Activated naive CD4-positive, alpha-beta T cell treated with anti-CD3 and anti-CD28 coated beads for 36 hours (primary cell): ENCODE measurements around the gene CFTR. TPM values are rescaled to one million over a fixed set of nuclear protein-coding genes. Genes with fewer than 3 reads are reported as not detected.

ENCODE experiments used
- CTCF ChIA-PET: fragments of 350-600 bp; sonication (Branson Sonifier 250); formaldehyde crosslinking; loops from one replicate; lab custom pipeline; 2021; ENCODE audit warnings: antibody characterized with exemption; lab: Charles Lee
- DNase-seq: peaks from one replicate; pipeline ENCODE4 v3.0.0-alpha.2; 2020
- H3K27ac Mint-ChIP-seq: one replicate; pipeline ENCODE4 v1.8.0; 2021; ENCODE audit warnings: mild to moderate bottlenecking, mixed read lengths
- H3K27me3 Mint-ChIP-seq: one replicate; pipeline ENCODE4 v1.8.0; 2021; ENCODE audit warnings: low read depth, mixed read lengths
- H3K36me3 Mint-ChIP-seq: one replicate; pipeline ENCODE4 v1.8.0; 2021; ENCODE audit warnings: low read depth, mixed read lengths
- H3K4me1 Mint-ChIP-seq: one replicate; pipeline ENCODE4 v1.8.0; 2021; ENCODE audit warnings: low read depth, mixed read lengths
- H3K4me3 Mint-ChIP-seq: one replicate; pipeline ENCODE4 v1.8.0; 2021; ENCODE audit warnings: mild to moderate bottlenecking, moderate library complexity, mixed read lengths
- H3K9me3 Mint-ChIP-seq: one replicate; pipeline ENCODE4 v1.8.0; 2021; ENCODE audit warnings: mixed read lengths
- intact Hi-C: fragments of 100-400 bp; cut with micrococcal nuclease; formaldehyde crosslinking; loops from one replicate; pipeline ENCODE4 v1.15.1; 2023
- total RNA-seq, 2 experiments: library from RNA; stranded (reverse); gene quantifications; one replicate each; pipeline ENCODE4 v1.2.3, GENCODE V29; 2021

CFTR gene
- total RNA-seq, 2 experiments from 2014 or later: not detected

DNA sequence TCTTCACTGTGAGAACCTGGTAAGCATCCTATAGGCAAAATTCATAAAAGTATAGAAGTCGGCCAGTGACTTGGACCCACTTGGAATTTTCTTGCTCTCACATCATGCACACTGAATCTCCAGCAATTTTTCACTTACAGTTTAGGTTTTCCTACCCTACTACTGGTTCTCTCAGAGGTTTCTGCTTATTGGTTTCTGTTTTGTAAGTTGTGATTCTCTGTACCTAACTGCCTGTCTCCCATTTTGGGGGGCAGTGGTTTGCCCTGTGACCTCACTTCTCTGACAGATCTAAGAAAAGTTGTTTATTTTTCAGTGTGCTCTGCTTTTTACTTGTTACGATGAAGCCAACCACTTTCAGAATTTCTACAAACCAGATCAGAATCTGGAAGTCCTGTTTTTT is 158.1 kb downstream of the CFTR start:
- H3K27ac Mint-ChIP-seq: no peak overlapping the region
- no peak for DNase-seq
- intact Hi-C loops: no loop called here
- peaks cover 1% of the 10 kb centered on the region for H3K9me3 Mint-ChIP-seq
- H3K27me3 Mint-ChIP-seq: no peaks in the 10 kb centered on the region
- CTCF ChIA-PET: no interaction called here
- no peaks in the 10 kb centered on the region for H3K36me3 Mint-ChIP-seq
- H3K4me3 Mint-ChIP-seq: no peak overlapping the region
- no peaks in the 10 kb centered on the region for H3K4me1 Mint-ChIP-seq

DNA sequence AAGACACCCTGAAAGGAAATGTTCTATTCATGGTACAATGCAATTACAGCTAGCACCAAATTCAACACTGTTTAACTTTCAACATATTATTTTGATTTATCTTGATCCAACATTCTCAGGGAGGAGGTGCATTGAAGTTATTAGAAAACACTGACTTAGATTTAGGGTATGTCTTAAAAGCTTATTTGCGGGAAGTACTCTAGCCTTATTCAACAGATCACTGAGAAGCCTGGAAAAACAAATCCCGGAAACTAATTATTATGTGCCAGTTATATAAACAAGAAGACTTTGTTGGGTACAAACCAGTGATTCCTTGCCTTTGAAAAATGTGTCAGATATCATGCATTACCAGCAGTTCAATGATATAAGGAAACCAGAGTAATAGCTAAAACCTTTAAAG is 160.1 kb downstream of the CFTR start:
- intact Hi-C loops: no loop called here
- H3K9me3 Mint-ChIP-seq: peaks cover 1% of the 10 kb centered on the region
- H3K27me3 Mint-ChIP-seq: no peaks in the 10 kb centered on the region
- H3K36me3 Mint-ChIP-seq: no peaks in the 10 kb centered on the region
- no peak overlapping the region for H3K4me3 Mint-ChIP-seq
- CTCF ChIA-PET: no interaction called here
- H3K27ac Mint-ChIP-seq: no peak overlapping the region
- H3K4me1 Mint-ChIP-seq: no peaks in the 10 kb centered on the region
- no peak for DNase-seq

DNA sequence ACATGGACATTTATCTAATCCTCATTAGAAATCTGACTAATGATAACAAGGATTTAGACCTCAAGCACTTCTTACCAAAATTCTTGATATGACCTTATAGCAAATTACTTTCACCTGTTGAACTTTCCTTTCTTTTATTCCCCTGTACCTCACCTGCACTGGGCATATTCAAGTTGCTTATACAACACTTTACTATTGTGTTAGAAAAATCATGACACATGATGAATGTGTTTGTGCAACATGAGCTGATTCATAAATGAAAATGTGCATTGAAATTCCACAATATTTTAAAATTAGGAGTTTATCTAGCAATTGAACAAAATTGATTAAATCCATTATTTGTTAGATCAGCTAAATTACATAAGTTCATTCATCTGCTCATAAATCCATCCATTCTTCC is 160.6 kb downstream of the CFTR start:
- intact Hi-C loops: no loop called here
- CTCF ChIA-PET: no interaction called here
- no peak overlapping the region for H3K27ac Mint-ChIP-seq

DNA sequence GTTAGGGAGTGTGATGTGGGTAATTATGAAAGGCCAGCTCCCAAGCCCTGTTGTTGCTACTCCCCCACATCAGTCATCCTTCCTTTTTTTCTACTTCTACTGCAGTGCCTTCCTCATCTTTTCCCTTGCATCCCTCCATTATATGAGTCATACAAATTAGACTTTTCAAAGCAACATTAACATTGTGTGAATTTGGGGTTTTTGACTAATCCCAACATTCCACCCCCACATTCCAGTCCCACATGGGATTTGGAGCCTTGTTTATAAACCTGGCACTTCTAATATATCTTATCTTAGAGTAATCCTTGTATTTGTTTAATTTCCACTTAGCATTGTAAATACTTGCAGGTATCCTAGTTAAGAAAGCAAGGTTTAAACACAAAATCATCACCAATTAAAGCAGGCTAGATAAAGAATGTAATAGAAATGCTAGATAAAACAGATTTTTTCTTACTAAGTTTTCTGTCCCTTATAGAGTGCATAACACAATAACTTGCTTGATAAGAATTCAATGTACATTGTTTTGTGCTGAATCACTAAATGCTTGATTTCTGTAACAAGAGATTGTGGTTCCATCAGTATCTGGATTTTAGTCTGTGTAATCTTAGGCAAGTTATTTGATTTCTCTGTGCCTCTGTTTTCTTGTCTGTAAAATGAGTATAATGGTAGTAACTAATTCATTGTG is 165.8 kb downstream of the CFTR start:
- Mint-ChIP-seq H3K36me3 (no peaks in the 10 kb centered on the region), H3K4me3 (no peak overlapping the region), H3K27ac (no peak overlapping the region), H3K27me3 (no peaks in the 10 kb centered on the region), H3K4me1 (no peaks in the 10 kb centered on the region), H3K9me3 (peaks cover 2% of the 10 kb centered on the region)
- CTCF ChIA-PET: no interaction called here
- intact Hi-C loops: no loop called here
- DNase-seq: no peak

More for the DNA sequence above, 160.6 kb downstream of the CFTR start:
- no peaks in the 10 kb centered on the region for H3K27me3 Mint-ChIP-seq
- H3K36me3 Mint-ChIP-seq: no peaks in the 10 kb centered on the region
- H3K4me1 Mint-ChIP-seq: no peaks in the 10 kb centered on the region
- DNase-seq: no peak
- peaks cover 1% of the 10 kb centered on the region for H3K9me3 Mint-ChIP-seq
- no peak overlapping the region for H3K4me3 Mint-ChIP-seq

DNA sequence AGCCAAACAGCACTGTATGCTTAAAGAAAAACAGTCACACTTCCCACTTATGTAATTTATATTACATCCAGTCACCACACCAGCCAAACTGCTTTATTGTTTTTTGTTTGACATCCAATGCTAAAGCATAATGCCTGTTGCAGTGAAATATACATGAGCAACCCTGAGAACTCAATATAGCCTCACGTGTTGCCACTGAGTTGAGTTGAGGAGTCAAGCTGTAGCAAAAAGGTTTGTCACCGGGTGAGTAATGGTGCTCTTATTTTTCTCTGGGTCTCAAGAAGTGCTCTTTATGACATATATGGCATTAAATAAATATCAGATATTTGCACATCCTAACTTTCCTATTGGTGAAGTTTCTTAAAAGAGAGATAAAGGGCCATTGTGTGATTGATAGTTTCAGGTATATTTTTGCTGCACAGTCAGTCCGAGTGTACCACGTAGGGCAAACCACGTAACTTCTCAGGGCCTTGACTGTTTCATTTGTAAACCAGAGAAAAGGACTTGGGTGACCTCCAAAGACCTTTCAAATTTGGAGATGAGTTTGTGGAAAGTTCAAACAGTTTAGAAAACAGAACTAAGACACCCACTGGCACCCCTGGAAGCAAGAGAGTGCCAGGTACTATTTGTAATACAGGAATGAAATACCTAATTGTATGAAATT is 168.5 kb downstream of the CFTR start:
- intact Hi-C loops: no loop called here
- Mint-ChIP-seq H3K36me3 (no peaks in the 10 kb centered on the region), H3K9me3 (peaks cover 2% of the 10 kb centered on the region), H3K4me1 (no peaks in the 10 kb centered on the region), H3K27me3 (no peaks in the 10 kb centered on the region), H3K4me3 (no peak overlapping the region), H3K27ac (no peak overlapping the region)
- DNase-seq: no peak
- CTCF ChIA-PET: interaction anchor here (0.7 kb wide), 1 partner anchor 257 kb away, joined by 4 read pairs; no protein-coding TSS in a partner anchor

DNA sequence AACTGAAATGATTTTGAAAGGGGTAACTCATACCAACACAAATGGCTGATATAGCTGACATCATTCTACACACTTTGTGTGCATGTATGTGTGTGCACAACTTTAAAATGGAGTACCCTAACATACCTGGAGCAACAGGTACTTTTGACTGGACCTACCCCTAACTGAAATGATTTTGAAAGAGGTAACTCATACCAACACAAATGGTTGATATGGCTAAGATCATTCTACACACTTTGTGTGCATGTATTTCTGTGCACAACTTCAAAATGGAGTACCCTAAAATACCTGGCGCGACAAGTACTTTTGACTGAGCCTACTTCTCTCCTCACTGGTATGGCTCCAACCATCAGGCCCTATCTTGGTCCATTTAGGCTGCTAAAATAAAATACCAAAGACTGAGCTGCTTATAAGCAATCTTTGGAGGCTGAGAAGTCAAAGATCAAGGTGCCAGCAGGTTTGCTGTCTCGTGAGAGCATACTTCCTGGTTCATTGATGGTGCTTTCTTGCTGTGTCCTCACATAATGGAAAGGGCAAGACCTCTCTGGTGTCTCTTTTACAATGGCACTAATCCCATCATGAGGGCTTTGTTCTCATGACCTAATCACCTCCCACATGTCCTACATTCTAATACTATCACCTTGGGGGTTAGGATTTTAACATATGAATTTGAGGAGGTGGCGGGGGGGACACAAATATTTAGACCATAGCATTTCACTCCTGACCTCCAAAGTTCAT is 173.3 kb downstream of the CFTR start:
- Mint-ChIP-seq H3K27ac (no peak overlapping the region), H3K9me3 (peaks cover 2% of the 10 kb centered on the region), H3K27me3 (no peaks in the 10 kb centered on the region), H3K4me1 (no peaks in the 10 kb centered on the region), H3K4me3 (no peak overlapping the region), H3K36me3 (no peaks in the 10 kb centered on the region)
- intact Hi-C loops: no loop called here
- no peak for DNase-seq
- CTCF ChIA-PET: no interaction called here

DNA sequence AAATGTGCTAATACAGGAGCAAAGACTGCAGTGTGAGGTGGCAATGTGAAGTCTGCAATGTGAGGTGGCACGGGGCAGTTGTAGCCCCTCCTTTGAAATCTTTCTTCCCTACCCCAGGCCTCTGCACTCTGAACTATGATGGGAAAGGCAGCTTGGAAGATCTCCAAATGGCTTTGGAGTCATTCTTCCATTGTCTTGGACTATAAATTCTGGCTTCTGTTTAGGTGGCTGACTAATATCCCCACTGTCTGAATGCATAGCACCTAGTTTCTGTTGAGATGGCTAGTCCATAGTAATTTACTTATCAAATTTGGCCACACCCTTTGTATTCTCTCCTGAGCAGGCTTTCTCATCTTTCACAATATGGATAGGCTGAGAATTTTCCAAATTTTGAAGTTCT is 175.0 kb downstream of the CFTR start:
- no peak overlapping the region for H3K4me3 Mint-ChIP-seq
- DNase-seq: no peak

DNA sequence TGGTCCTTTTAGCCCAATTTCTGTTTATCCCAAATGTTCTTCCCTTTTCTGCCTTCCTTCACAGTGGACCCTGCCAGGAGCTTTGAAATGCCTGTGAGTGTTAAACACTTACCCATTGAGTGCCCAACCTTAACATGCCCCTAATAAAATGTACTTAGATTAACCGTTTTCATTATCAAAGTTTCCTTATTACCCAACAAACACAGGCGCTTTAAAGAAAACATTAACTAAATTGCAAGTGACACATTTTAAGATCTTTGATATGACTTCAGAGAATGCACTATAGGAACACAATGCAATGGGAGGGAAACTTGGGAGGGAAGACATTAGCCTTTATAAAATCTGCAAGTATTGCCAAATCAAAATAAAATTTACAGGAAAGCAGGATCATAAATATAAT is 177.0 kb downstream of the CFTR start:
- H3K36me3 Mint-ChIP-seq: no peaks in the 10 kb centered on the region
- DNase-seq: no peak
- H3K27ac Mint-ChIP-seq: no peak overlapping the region
- CTCF ChIA-PET: no interaction called here
- no peaks in the 10 kb centered on the region for H3K9me3 Mint-ChIP-seq
- intact Hi-C loops: no loop called here
- no peaks in the 10 kb centered on the region for H3K27me3 Mint-ChIP-seq
- no peak overlapping the region for H3K4me3 Mint-ChIP-seq
- H3K4me1 Mint-ChIP-seq: no peaks in the 10 kb centered on the region

More for the DNA sequence above, 175.0 kb downstream of the CFTR start:
- no peaks in the 10 kb centered on the region for H3K4me1 Mint-ChIP-seq
- no peak overlapping the region for H3K27ac Mint-ChIP-seq
- H3K36me3 Mint-ChIP-seq: no peaks in the 10 kb centered on the region
- H3K27me3 Mint-ChIP-seq: no peaks in the 10 kb centered on the region
- intact Hi-C loops: no loop called here
- CTCF ChIA-PET: no interaction called here
- peaks cover under 1% of the 10 kb centered on the region for H3K9me3 Mint-ChIP-seq

DNA sequence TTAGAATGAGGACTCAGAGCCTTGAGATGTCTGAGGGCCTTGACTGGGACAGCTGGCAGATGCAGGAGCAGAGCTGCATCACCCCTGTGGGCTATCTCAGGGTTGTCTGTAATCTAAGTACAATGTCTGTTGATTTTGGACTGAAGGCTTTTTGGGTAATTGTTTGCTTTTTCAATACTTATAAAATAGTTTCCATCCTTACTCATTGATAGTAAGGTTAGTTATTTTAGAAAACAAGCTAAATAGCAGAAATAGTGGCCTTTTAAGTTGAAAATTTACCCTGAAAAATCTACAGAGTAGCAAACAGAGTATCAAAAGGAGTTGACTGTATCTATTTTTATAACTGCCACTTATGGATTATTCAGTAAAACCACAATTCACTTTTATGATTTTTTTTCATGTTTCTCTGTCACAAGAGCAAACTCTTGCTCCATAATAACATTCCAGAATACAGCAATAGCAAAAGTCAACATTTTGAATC is 179.7 kb downstream of the CFTR start:
- no peaks in the 10 kb centered on the region for H3K9me3 Mint-ChIP-seq
- H3K27me3 Mint-ChIP-seq: no peaks in the 10 kb centered on the region
- no peaks in the 10 kb centered on the region for H3K4me1 Mint-ChIP-seq
- no peaks in the 10 kb centered on the region for H3K36me3 Mint-ChIP-seq
- intact Hi-C loops: no loop called here
- CTCF ChIA-PET: no interaction called here
- DNase-seq: no peak
- no peak overlapping the region for H3K4me3 Mint-ChIP-seq
- H3K27ac Mint-ChIP-seq: no peak overlapping the region

DNA sequence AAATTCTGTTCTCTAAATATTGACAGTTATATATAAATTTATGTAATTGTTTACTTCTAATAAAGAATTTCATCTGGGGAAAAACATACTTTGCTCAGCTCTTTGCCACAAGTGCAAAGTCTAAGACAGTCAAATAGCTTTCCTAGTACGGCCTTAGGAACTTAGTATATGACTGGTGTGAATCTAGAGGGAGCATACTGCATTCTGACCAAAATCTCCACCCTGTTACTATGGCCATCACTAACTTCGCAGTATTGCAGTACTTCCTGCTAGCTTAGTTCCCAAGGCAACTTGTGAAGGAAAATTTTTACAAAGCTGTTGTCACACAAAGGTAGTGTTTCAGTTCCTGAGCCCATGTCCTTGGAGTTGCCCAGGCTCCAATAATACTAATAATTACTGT is 181.5 kb downstream of the CFTR start:
- DNase-seq: no peak
- Mint-ChIP-seq H3K4me3 (no peak overlapping the region), H3K9me3 (no peaks in the 10 kb centered on the region), H3K4me1 (no peaks in the 10 kb centered on the region), H3K36me3 (no peaks in the 10 kb centered on the region), H3K27me3 (no peaks in the 10 kb centered on the region), H3K27ac (no peak overlapping the region)
- intact Hi-C loops: no loop called here
- CTCF ChIA-PET: interaction anchor here (0.6 kb wide), 1 partner anchor 233 kb away, joined by 3 read pairs; no protein-coding TSS in a partner anchor

DNA sequence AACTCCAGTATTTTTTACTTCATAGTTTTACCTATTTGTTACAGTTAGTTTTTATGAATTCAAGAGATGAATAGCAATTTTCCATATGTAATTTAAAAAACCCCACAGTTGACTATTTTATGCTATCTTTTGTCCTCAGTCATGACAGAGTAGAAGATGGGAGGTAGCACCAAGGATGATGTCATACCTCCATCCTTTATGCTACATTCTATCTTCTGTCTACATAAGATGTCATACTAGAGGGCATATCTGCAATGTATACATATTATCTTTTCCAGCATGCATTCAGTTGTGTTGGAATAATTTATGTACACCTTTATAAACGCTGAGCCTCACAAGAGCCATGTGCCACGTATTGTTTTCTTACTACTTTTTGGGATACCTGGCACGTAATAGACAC is 184.2 kb downstream of the CFTR start:
- Mint-ChIP-seq H3K4me1 (no peaks in the 10 kb centered on the region), H3K27me3 (no peaks in the 10 kb centered on the region), H3K4me3 (no peak overlapping the region), H3K27ac (no peak overlapping the region), H3K36me3 (no peaks in the 10 kb centered on the region), H3K9me3 (no peaks in the 10 kb centered on the region)
- CTCF ChIA-PET: no interaction called here
- DNase-seq: no peak
- intact Hi-C loops: no loop called here

DNA sequence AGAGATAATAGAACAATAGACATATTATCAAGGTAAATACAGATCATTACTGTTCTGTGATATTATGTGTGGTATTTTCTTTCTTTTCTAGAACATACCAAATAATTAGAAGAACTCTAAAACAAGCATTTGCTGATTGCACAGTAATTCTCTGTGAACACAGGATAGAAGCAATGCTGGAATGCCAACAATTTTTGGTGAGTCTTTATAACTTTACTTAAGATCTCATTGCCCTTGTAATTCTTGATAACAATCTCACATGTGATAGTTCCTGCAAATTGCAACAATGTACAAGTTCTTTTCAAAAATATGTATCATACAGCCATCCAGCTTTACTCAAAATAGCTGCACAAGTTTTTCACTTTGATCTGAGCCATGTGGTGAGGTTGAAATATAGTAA is 185.5 kb downstream of the CFTR start:
- intact Hi-C loops: no loop called here
- H3K27me3 Mint-ChIP-seq: no peaks in the 10 kb centered on the region
- no peaks in the 10 kb centered on the region for H3K4me1 Mint-ChIP-seq
- no peak for DNase-seq
- H3K36me3 Mint-ChIP-seq: no peaks in the 10 kb centered on the region
- CTCF ChIA-PET: no interaction called here
- H3K9me3 Mint-ChIP-seq: no peaks in the 10 kb centered on the region
- H3K4me3 Mint-ChIP-seq: no peak overlapping the region
- H3K27ac Mint-ChIP-seq: no peak overlapping the region
